Upper lobe of right lung (tissue), 1 donor: Measurements from ENCODE around the gene PRR30. TPM values are rescaled to one million over a fixed set of nuclear protein-coding genes. Genes with fewer than 3 reads are reported as not detected.

ENCODE experiments used
- ATAC-seq: fragments of 200-7000 bp; cut with Tn5 transposase; one replicate; pipeline ENCODE4 v1.9.1; 2020; ENCODE audit warnings: mild to moderate bottlenecking, moderate library complexity
- DNase-seq: peaks from one replicate; pipeline ENCODE4 v3.0.0-alpha.2; 2020
- H3K27ac ChIP-seq: fragments of 200-600 bp; one replicate; pipeline ENCODE4 v1.8.0; 2022
- H3K27me3 ChIP-seq: fragments of 200-600 bp; one replicate; pipeline ENCODE4 v1.8.0; 2022; ENCODE audit warnings: mild to moderate bottlenecking
- H3K36me3 ChIP-seq: fragments of 200-600 bp; one replicate; pipeline ENCODE4 v1.8.0; 2022
- H3K4me1 ChIP-seq: fragments of 200-600 bp; one replicate; pipeline ENCODE4 v1.8.0; 2022
- H3K4me3 ChIP-seq: fragments of 200-600 bp; one replicate; pipeline ENCODE4 v1.8.0; 2022; ENCODE audit warnings: mild to moderate bottlenecking
- H3K9me3 ChIP-seq: fragments of 200-600 bp; one replicate; pipeline ENCODE4 v1.8.0; 2022
- intact Hi-C: fragments of 100-400 bp; cut with DNase I; formaldehyde crosslinking; loops from one replicate; pipeline ENCODE4 v1.11.0; 2022
- total RNA-seq: library from RNA; stranded (reverse); fragmentation: NEBNext Ultra II Directional; extraction: Animal tissue kit (Norgen Biotek cat#: 25700); gene quantifications from one replicate; pipeline ENCODE4 v1.2.1, GENCODE V29; 2021
- TF ChIP-seq, protein P1 (sequence below): fragments of 200-600 bp; IDR thresholded peaks from one replicate; pipeline ENCODE4 v1.8.0; 2022; ENCODE audit warnings: antibody characterized with exemption
- donor health status: DM: no; HTN: yes; CAD: no; lungs with severe emphysema.

PRR30 gene
- total RNA-seq, 1 donor from 2014 or later, result not detected

DNA sequence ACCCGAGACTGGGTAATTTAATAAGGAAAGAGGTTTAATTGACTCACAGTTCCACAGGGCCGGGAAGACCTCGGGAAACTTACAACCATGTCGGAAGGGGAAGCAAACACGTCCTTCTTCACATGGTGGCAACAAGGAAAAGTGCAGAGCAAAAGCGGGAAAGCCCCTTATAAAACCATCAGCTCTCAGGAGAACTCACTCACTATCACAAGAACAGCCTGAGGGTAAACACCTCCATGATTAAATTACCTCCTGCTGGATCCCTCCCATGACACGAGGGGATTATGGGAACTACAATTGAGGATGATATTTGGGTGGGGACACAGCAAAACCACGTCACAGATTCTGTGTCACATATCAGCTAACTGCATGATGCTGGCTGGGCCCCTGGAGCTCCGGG, 21.0 kb upstream of the PRR30 start:
- TF ChIP-seq, protein P1, sequence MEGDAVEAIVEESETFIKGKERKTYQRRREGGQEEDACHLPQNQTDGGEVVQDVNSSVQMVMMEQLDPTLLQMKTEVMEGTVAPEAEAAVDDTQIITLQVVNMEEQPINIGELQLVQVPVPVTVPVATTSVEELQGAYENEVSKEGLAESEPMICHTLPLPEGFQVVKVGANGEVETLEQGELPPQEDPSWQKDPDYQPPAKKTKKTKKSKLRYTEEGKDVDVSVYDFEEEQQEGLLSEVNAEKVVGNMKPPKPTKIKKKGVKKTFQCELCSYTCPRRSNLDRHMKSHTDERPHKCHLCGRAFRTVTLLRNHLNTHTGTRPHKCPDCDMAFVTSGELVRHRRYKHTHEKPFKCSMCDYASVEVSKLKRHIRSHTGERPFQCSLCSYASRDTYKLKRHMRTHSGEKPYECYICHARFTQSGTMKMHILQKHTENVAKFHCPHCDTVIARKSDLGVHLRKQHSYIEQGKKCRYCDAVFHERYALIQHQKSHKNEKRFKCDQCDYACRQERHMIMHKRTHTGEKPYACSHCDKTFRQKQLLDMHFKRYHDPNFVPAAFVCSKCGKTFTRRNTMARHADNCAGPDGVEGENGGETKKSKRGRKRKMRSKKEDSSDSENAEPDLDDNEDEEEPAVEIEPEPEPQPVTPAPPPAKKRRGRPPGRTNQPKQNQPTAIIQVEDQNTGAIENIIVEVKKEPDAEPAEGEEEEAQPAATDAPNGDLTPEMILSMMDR, result no peak

DNA sequence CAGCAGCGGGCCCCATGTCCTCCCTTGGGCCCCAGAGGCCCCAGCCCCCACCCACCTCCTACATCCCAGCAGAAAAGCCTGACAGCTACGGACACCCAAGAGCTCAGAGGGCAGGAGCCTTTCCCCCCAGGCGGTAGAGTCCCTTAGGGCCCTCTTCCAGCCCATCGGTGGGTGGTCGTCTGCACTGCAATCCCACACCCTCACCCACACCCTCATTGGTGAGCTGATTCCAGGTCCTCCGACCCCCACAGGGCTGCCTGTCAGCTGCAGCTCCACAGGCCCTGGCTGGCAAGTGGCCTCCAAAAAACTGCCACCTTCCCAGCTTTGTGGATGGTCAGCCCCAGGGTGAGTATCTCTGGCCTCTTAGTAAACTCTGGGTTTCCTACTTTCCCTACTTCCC, 20.1 kb upstream of the PRR30 start:
- DNase-seq (no peak), ATAC-seq (peak; percentile 19)
- Histone ChIP-seq H3K36me3 (no peaks in the 10 kb centered on the region), H3K27ac (no peak overlapping the region), H3K27me3 (no peaks in the 10 kb centered on the region), H3K9me3 (no peaks in the 10 kb centered on the region), H3K4me3 (no peak overlapping the region), H3K4me1 (no peaks in the 10 kb centered on the region)
- TF ChIP-seq, protein P1, result no peak
- intact Hi-C loops, result no loop called here

More for the DNA sequence above, 21.0 kb upstream of the PRR30 start:
- intact Hi-C loops, result no loop called here
- no peaks in the 10 kb centered on the region for H3K9me3 ChIP-seq
- no peaks in the 10 kb centered on the region for H3K4me1 ChIP-seq
- ATAC-seq (no peak), DNase-seq (no peak)
- no peak overlapping the region for H3K4me3 ChIP-seq
- no peak overlapping the region for H3K27ac ChIP-seq
- no peaks in the 10 kb centered on the region for H3K36me3 ChIP-seq
- no peaks in the 10 kb centered on the region for H3K27me3 ChIP-seq

DNA sequence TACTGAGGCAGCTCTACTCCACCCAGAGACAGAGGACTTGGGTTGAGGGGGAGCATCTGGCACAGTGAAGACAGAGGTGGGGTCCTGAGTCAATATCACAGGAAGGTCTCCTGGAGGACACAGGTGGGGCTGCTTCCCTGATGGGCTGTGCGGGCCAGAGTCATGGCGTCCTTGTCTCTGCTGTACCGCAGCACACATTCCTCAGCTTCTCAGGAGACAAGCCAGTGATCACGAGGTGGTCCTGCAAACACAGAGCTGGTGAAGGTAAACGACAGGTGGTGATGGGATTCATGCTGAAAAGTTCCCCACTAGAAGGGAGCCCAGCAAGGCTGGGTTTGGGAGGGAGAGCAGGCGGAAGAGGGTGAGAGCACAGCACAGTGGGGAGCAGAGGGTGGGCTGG, 19.3 kb upstream of the PRR30 start:
- no peaks in the 10 kb centered on the region for H3K9me3 ChIP-seq
- DNase-seq (no peak), ATAC-seq (no peak)

GRCh38 chr2:27155069-27155520, 15.9 kb upstream of the PRR30 start:
- no peaks in the 10 kb centered on the region for H3K9me3 ChIP-seq
- no peaks in the 10 kb centered on the region for H3K36me3 ChIP-seq
- H3K4me3 ChIP-seq, result no peak overlapping the region
- DNase-seq, result no peak
- no peaks in the 10 kb centered on the region for H3K4me1 ChIP-seq
- no peaks in the 10 kb centered on the region for H3K27me3 ChIP-seq
- H3K27ac ChIP-seq, result no peak overlapping the region
- ATAC-seq, result no peak
- TF ChIP-seq, protein P1, result no peak
- intact Hi-C loops, result no loop called here

More for the DNA sequence above, 19.3 kb upstream of the PRR30 start:
- Histone ChIP-seq H3K27ac (no peak overlapping the region), H3K4me1 (no peaks in the 10 kb centered on the region), H3K36me3 (no peaks in the 10 kb centered on the region), H3K4me3 (no peak overlapping the region), H3K27me3 (no peaks in the 10 kb centered on the region)
- TF ChIP-seq, protein P1, result no peak
- intact Hi-C loops, result no loop called here

GRCh38 chr2:27154488-27154887, 15.3 kb upstream of the PRR30 start:
- no peaks in the 10 kb centered on the region for H3K27me3 ChIP-seq
- intact Hi-C loops, result no loop called here
- H3K27ac ChIP-seq, result no peak overlapping the region
- ATAC-seq (no peak), DNase-seq (no peak)
- H3K9me3 ChIP-seq, result no peaks in the 10 kb centered on the region
- H3K4me3 ChIP-seq, result no peak overlapping the region
- TF ChIP-seq, protein P1, result no peak
- no peaks in the 10 kb centered on the region for H3K36me3 ChIP-seq
- H3K4me1 ChIP-seq, result no peaks in the 10 kb centered on the region

- no peaks in the 10 kb centered on the region for H3K27me3 ChIP-seq
- TF ChIP-seq, protein P1, result no peak
- H3K4me1 ChIP-seq, result no peaks in the 10 kb centered on the region
- no peaks in the 10 kb centered on the region for H3K9me3 ChIP-seq
- H3K27ac ChIP-seq, result no peak overlapping the region
- ATAC-seq, result no peak
- intact Hi-C loops, result no loop called here
- no peak overlapping the region for H3K4me3 ChIP-seq
- no peaks in the 10 kb centered on the region for H3K36me3 ChIP-seq
- no peak for DNase-seq
Observed at GRCh38 chr2:27152796-27153464, 13.7 kb upstream of the PRR30 start.
